ENCODE data around the gene RBM6.

- TF ChIP-seq CTCF (IDR thresholded peaks at IDR 0.05 in 8 of 11, conservative IDR thresholded peaks at IDR 0.05 in 3 of 11) (no peak), POLR2A (IDR thresholded peaks at IDR 0.05) (no peak)
These were observed 183.6 kb downstream of the RBM6 start for GRCh38 chr3:50123394-50124051.
